ENCODE measurements around the gene PPM1G. TPM values are rescaled to one million over a fixed set of nuclear protein-coding genes. Genes with fewer than 3 reads are reported as not detected.

The PPM1G gene
- 16.7 and 18.0 TPM in 2 replicates for polyA plus RNA-seq

GRCh38 chr2:27409321-27410073 is at the start of gene PPM1G:
Gene PPM1G, minus strand, starts transcription at chr2:27409591. Its CDS starts 169 bp downstream, at chr2:27409422.

GRCh38 chr2:27441958-27442919 is 32.8 kb upstream of the PPM1G start, which contains the start of gene KRTCAP3:
Gene KRTCAP3, plus strand, starts transcription at chr2:27442381. Its CDS starts 32 bp downstream, at chr2:27442413.

GRCh38 chr2:27428213-27428977 is 19.0 kb upstream of the PPM1G start, which contains the start of gene NRBP1:
Gene NRBP1, plus strand, starts transcription at chr2:27428631. Its CDS starts 4,643 bp downstream, at chr2:27433274.

GRCh38 chr2:27380626-27381545 is 28.5 kb downstream of the PPM1G start, which contains the start of gene ZNF513:
Gene ZNF513, minus strand, starts transcription at chr2:27380734. Its CDS starts 208 bp downstream, at chr2:27380526.

GRCh38 chr2:27370026-27370815 is 39.2 kb downstream of the PPM1G start, which contains the start of the genes EIF2B4 and SNX17:
Gene EIF2B4, minus strand, starts transcription at chr2:27370338. Its CDS starts 24 bp downstream, at chr2:27370314.
Gene SNX17, plus strand, starts transcription at chr2:27370616. Its CDS starts 128 bp downstream, at chr2:27370744.

GRCh38 chr2:27356382-27357181 is 52.8 kb downstream of the PPM1G start, which contains the start of gene GTF3C2:
Gene GTF3C2, minus strand, starts transcription at chr2:27356764. Its CDS starts 13,210 bp downstream, at chr2:27343554.

Other genes with a start within 250 kb of the PPM1G start
- 123 and 146 TPM in 2 replicates for gene ATRAID, start 197.6 kb downstream of the PPM1G start, polyA plus RNA-seq
- 7.2 and 9.7 TPM in 2 replicates for gene SLC5A6, start 197.3 kb downstream of the PPM1G start, polyA plus RNA-seq
- gene CAD, start 192.2 kb downstream of the PPM1G start, polyA plus RNA-seq, result 4.1 and 4.9 TPM in 2 replicates
- gene SLC30A3, start 146.5 kb downstream of the PPM1G start, polyA plus RNA-seq, result 6.0 TPM in 1 of 2 replicates, not detected in the other
- gene DNAJC5G, start 134.2 kb downstream of the PPM1G start, polyA plus RNA-seq, result not detected in 2 replicates
- not detected in 2 replicates for gene TRIM54, start 127.2 kb downstream of the PPM1G start, polyA plus RNA-seq
- 0.43 TPM in 1 of 2 replicates, not detected in the other for gene UCN, start 101.1 kb downstream of the PPM1G start, polyA plus RNA-seq
- 142 and 167 TPM in 2 replicates for gene MPV17, start 86.5 kb downstream of the PPM1G start, polyA plus RNA-seq
- 20.5 and 37.4 TPM in 2 replicates for gene GTF3C2, start 52.8 kb downstream of the PPM1G start, polyA plus RNA-seq
- gene EIF2B4, start 39.3 kb downstream of the PPM1G start, polyA plus RNA-seq, result 18.7 and 31.8 TPM in 2 replicates
- 31.2 and 34.0 TPM in 2 replicates for gene SNX17, start 39.0 kb downstream of the PPM1G start, polyA plus RNA-seq
- 0.47 and 3.0 TPM in 2 replicates for gene ZNF513, start 28.9 kb downstream of the PPM1G start, polyA plus RNA-seq
- gene NRBP1, start 19.0 kb upstream of the PPM1G start, polyA plus RNA-seq, result 22.5 and 31.9 TPM in 2 replicates
- 2.8 and 12.7 TPM in 2 replicates for gene KRTCAP3, start 32.8 kb upstream of the PPM1G start, polyA plus RNA-seq
- gene IFT172, start 80.2 kb upstream of the PPM1G start, polyA plus RNA-seq, result 22.7 and 29.2 TPM in 2 replicates
- 4.4 and 5.1 TPM in 2 replicates for gene FNDC4, start 85.6 kb upstream of the PPM1G start, polyA plus RNA-seq
- not detected in 2 replicates for gene GCKR, start 87.2 kb upstream of the PPM1G start, polyA plus RNA-seq
- 17.0 and 18.0 TPM in 2 replicates for gene ZNF512, start 173.5 kb upstream of the PPM1G start, polyA plus RNA-seq
- gene CCDC121, start 219.4 kb upstream of the PPM1G start, polyA plus RNA-seq, result 2.7 and 3.4 TPM in 2 replicates
- gene GPN1, start 219.5 kb upstream of the PPM1G start, polyA plus RNA-seq, result 38.3 and 42.4 TPM in 2 replicates